AG20443 (cell line): ENCODE data around the gene CDK14.
A peak's percentile ranks its signal among the peaks of the same experiment; 100 is the strongest.
"Not testable (repeated sequence)": the region's sequence is repeated elsewhere in the genome, so short reads cannot be mapped to it uniquely, and the experiment has no call there.

Source experiments
- DNase-seq: peaks from one replicate; pipeline ENCODE4 v3.0.0; 2012; ENCODE audit warnings: low spot score, mixed read lengths

CDK14 gene

DNA sequence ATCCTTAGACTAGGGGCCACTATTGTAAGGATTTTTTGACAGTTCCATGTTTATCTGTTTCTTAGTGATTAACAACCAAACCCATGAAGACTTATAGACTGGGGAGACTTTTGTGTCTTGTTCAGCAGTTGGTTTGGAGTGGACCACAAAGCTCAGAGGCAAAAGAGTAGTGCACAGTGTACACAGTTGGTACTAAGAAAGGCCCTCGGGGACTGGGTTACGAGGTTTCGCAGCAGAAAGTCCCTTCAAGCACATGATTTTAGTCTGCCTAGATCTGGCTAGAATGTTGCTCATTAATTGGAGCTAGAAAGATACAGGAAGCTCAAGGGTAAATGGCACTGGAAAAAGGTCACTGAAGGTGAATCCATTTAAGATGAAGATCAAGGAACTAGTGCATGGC is 35.4 kb downstream of the CDK14 start:
- DNase-seq: no peak

- DNase-seq: not testable (repeated sequence)
Observed at GRCh38 chr7:90639683-90640082, 43.6 kb downstream of the CDK14 start.

- no peak for DNase-seq
Observed at GRCh38 chr7:90642978-90643377, 46.9 kb downstream of the CDK14 start.

- DNase-seq: no peak
Observed at GRCh38 chr7:90645784-90646183, 49.7 kb downstream of the CDK14 start.

DNA sequence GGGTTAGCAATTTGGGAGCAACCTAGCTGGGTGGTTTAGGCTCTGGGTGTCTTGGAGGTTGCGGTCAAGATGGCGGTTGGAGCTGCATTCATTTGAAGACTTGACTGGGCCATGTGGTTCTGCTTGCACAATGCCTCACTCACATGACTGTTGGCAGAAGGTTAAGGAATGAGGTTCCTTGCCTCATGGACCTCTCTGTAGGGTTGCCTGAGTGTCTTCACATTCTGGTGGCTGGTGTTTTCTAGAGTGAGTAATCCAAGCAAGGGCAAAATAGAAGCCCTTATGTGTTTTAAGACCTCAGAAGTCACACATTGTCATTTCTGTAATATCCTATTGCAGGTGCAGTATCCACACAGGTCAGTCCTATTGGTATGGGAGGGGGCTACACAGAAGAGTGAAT is 52.0 kb downstream of the CDK14 start:
- no peak for DNase-seq

- DNase-seq: no peak
Observed at GRCh38 chr7:90648834-90649233, 52.7 kb downstream of the CDK14 start.

GRCh38 chr7:90654718-90655427 is 58.8 kb downstream of the CDK14 start:
- no peak for DNase-seq

DNA sequence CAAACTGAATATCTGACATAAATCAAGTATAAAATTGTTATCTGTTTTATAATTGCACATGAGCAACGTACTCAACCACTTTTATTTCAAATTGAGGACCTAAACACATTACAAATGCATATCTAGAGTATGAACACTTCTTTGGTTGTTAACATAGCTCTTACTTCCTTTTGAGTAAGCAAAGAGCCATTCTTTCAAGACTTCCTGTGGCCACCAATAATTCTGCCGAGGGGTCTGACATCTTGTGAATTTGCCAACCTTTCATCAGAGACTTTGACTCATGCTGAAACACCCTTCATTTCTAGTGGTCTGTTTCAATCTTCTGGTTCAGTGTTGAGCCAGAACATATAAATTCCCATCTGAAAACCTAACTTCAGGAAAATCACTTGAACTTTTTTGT is 59.4 kb downstream of the CDK14 start:
- peak; percentile 32 for DNase-seq

- DNase-seq: no peak
Observed at GRCh38 chr7:90657481-90657880, 61.4 kb downstream of the CDK14 start.

- DNase-seq: no peak
Observed at GRCh38 chr7:90660100-90660499, 64.0 kb downstream of the CDK14 start.

DNA sequence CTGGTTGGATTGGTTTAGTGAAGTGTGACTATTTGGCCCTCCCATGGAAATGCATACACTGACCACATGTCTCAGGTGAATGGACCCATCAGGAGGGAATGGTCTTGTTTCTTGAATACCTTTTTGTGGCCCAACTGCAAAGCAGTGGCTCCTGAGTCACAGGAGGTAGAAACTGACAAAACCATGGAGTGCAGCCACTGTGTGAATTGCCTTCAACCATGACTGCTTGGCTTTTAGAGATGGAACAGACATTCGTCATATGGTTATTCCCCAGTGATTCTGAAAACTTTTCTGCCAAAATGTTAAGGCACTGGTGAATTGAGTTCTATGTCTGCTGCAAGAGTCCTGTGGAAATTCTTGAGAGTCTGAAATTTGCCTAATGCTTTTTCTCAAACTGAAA is 64.7 kb downstream of the CDK14 start:
- no peak for DNase-seq

DNA sequence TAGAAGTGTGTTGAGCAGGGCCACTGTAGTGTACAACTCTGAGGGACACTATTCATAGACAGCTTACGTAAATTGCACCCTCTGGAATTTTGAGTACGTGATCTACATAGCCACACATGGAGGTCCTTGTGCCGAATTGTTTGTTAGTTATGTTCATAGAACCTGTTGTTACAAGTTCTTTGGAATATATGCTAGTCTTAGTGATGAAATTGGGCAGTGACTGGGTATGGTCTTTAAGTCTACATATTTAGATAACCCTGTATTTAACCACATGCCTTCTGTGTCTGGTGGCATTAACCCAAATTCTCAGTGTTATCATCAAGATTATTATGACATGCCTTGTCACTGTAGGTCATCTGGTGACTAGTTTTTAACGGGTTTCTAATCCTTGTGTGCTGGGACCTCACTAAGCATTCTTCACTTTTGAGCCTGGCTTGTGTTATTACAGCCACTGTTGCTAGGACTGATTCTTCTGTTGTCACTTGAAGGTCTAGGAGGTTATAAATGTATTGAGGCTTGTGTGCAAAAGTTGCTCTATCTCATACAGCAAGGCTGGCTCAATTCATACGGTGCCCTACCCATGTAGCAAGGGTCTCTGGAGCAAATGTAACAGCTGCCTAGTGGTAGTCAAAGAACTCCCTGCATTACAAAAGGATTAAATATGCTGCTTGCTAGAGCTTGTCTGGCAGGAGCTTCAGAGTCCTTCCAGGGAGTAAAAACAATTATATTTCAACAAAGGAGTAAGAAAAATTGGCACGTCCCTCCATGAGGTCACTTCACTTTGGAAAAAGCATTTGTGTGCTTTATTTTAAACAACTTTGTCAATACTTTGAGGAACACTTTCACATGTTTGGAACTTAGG is 65.4 kb downstream of the CDK14 start:
- peak; percentile 38 for DNase-seq

- no peak for DNase-seq
Observed at GRCh38 chr7:90663176-90663575, 67.1 kb downstream of the CDK14 start.

DNA sequence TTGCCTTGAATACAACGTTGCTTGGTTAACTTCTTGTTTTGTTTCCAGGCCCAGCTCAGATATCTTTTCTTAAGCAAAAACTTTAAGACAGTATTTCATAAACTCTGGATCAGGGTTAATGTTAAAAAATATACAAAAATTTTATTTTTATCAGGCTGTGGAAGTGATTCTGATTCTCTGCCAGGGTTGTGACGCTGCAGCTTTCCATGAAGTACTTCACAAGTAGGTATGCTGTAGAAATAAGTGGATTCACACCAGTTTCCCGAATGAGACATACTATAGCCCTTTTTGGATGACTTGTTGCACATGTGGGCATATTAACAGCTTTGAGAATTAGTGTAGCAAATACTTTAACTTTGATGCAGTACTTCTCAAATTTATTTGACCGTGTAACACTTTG is 70.1 kb downstream of the CDK14 start:
- peak; percentile 53 for DNase-seq

- DNase-seq: no peak
Observed at GRCh38 chr7:90668992-90669391, 72.9 kb downstream of the CDK14 start.

DNA sequence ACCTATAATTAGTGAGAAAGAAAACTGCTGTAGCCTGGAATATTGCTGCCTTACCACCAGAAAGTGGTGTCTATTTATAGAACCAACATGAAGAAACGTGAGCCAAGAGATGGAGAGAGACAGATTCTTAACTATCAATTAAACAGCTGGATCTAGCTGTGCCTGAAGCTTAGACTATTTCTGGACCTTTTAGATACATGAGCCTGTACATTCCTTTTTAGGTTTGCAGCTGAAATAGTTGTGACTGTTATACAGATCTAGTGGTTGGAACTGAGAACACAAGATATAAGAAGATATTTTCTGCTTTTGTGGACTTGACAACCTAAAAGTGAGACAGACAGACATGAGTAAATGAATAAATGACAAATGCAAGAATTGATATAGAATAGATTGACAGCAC is 73.4 kb downstream of the CDK14 start:
- no peak for DNase-seq

DNA sequence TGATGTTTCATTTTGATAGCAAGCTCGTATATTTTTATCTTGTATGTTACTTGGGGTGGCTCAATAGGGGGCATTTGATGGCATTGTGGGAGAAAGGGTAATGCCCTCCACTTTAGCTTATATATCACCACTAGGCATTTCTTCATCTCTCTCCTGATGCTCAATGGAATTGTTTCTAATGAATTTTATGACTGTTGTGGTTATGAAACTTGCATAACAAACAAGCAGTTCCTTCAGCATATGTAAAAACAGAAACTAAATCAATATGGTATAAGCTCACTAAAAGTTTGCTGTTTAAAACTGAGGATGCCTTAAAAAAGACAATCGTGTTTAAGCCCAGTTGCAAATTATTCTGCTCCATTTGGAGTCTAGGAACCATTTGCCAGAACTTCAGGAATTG is 75.5 kb downstream of the CDK14 start:
- no peak for DNase-seq

DNA sequence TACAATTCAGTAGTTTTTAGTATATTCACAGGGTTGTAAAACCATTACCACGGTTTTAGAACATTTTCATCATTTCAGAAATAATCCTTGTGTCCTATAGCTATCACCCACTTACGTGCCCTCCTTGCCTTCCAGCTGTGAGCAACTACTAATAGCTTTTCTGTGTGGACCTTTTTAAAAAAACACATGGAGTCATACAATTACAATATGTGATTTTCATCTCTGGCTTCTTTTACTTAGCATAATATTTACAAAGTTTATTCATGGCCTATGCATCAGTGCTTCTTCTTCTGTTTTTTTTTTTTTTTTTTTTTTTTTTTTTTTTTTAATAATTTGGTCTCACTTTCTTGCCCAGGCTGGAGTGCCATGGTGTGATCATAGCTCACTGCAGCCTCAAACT is 76.1 kb downstream of the CDK14 start:
- DNase-seq: no peak

DNA sequence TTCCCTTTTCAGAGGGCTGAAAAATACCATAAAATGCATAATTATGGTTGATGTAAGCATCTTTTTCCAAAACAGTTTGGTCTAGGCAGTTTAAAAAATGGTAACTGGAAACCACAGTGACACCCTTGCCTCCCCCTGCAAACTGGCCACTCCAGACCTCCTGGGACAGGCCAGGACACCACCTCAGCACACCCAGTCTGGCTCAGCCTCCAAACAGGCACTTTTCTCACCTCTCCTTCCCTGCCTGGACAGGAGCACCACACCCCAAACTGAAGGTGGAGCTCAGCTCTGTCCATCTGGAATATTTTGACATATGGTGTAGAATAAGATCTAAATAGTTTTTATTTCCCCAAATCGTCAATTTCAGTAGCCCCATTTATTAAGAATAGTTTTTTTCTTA is 78.5 kb downstream of the CDK14 start:
- no peak for DNase-seq

DNA sequence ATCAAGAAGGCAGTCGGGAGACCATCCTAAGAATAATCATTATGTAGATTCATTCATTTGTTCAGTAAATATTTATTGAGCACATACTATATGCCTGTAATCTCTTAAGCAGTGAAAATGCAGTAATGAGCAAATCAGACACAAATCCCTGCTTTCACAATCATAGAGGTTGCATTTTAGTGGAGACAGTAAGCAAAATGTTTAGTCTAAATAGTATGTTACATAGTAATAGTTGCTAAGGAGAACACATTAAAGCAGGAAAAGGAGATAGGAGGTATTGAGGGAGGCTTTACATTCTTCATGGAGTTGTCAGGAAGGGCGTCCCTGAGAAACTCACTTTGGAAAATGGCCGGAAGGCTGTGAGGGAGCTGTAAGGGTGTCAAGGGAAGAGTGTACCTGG is 79.9 kb downstream of the CDK14 start:
- no peak for DNase-seq

GRCh38 chr7:90677486-90678404 is 81.6 kb downstream of the CDK14 start:
- no peak for DNase-seq

GRCh38 chr7:90678986-90679385 is 82.9 kb downstream of the CDK14 start:
- no peak for DNase-seq
